CD8-positive, alpha-beta memory T cell (primary cell): ENCODE results near the gene SLC9A6. TPM values are rescaled to one million over a fixed set of nuclear protein-coding genes. Genes with fewer than 3 reads are reported as not detected.
A peak's percentile ranks its signal among the peaks of the same experiment; 100 is the strongest.

Experiments
- CTCF ChIA-PET: fragments of 350-600 bp; sonication (Branson Sonifier 250); formaldehyde crosslinking; loops from one replicate; lab custom pipeline; 2021; ENCODE audit warnings: antibody characterized with exemption; lab: Charles Lee
- POLR2A ChIA-PET: fragments of 350-600 bp; sonication (Branson Sonifier 250); formaldehyde crosslinking; loops from one replicate; lab custom pipeline; 2021; ENCODE audit warnings: antibody characterized with exemption; lab: Charles Lee
- DNase-seq, 5 donors: peaks; one replicate each; pipeline versions ENCODE4 v3.0.0 to v3.0.0-alpha.2; 2020 to 2022; ENCODE audit warnings: mixed read lengths in 1 of 5
- H3K27ac ChIP-seq: one replicate; pipeline ENCODE4 v1.7.0; 2013; ENCODE audit warnings: low read depth, mild to moderate bottlenecking, low read length, moderate library complexity
- H3K27me3 ChIP-seq: 2 replicates; pipeline ENCODE4 v1.7.0; 2013; ENCODE audit warnings: low read length, mild to moderate bottlenecking; ENCODE audit not compliant: insufficient read depth, poor library complexity, severe bottlenecking
- H3K36me3 ChIP-seq: 2 replicates; pipeline ENCODE4 v1.7.0; 2013; ENCODE audit warnings: mild to moderate bottlenecking, low read length, moderate library complexity; ENCODE audit not compliant: insufficient read depth
- H3K4me1 ChIP-seq: 2 replicates; pipeline ENCODE4 v1.7.0; 2013; ENCODE audit warnings: mild to moderate bottlenecking, low read length, moderate library complexity; ENCODE audit not compliant: insufficient read depth
- H3K4me3 ChIP-seq: 2 replicates; pipeline ENCODE4 v1.7.0; 2013; ENCODE audit warnings: mild to moderate bottlenecking, low read length
- H3K9me3 ChIP-seq: 2 replicates; pipeline ENCODE4 v1.7.0; 2013; ENCODE audit warnings: mild to moderate bottlenecking, low read length
- H3K27ac Mint-ChIP-seq, 8 donors: one replicate each; pipeline ENCODE4 v1.8.0; 2020 to 2021; ENCODE audit warnings: mixed read lengths in 8 of 8, mild to moderate bottlenecking in 6 of 8, inconsistent platforms in 3 of 8, moderate library complexity in 3 of 8
- H3K27me3 Mint-ChIP-seq, 2 donors: one replicate each; pipeline ENCODE4 v1.8.0; 2020 to 2021; ENCODE audit warnings: mixed read lengths in 2 of 2, mild to moderate bottlenecking in 1 of 2, moderate library complexity in 1 of 2
- H3K36me3 Mint-ChIP-seq, 3 donors: one replicate each; pipeline ENCODE4 v1.8.0; 2020 to 2021; ENCODE audit warnings: mixed read lengths in 3 of 3, inconsistent platforms in 1 of 3, mild to moderate bottlenecking in 1 of 3
- H3K4me1 Mint-ChIP-seq, 3 donors: one replicate each; pipeline ENCODE4 v1.8.0; 2020 to 2021; ENCODE audit warnings: mixed read lengths in 3 of 3, inconsistent platforms in 1 of 3, mild to moderate bottlenecking in 1 of 3
- H3K4me3 Mint-ChIP-seq, 7 donors: one replicate each; pipeline ENCODE4 v1.8.0; 2020 to 2021; ENCODE audit warnings: mixed read lengths in 7 of 7, mild to moderate bottlenecking in 6 of 7, moderate library complexity in 4 of 7, inconsistent platforms in 2 of 7
- H3K9me3 Mint-ChIP-seq, 5 donors: one replicate each; pipeline ENCODE4 v1.8.0; 2020 to 2022; ENCODE audit warnings: mixed read lengths in 5 of 5, mild to moderate bottlenecking in 3 of 5, moderate library complexity in 2 of 5, inconsistent platforms in 1 of 5
- polyA plus RNA-seq: library from polyadenylated mRNA; unstranded; fragments of 300-500 nt; fragmentation: Illumina TruSeq; gene quantifications from one replicate; pipeline ENCODE4 v1.2.3, GENCODE V29; 2021
- total RNA-seq, 2 experiments: library from RNA; stranded (reverse); gene quantifications; one replicate each; pipeline ENCODE4 v1.2.3, GENCODE V29; 2021

SLC9A6 gene
- total and polyA plus RNA-seq, 3 experiments from 2014 or later = 14.9 to 18.0 (median 16.2) TPM

GRCh38 chrX:135977611-135978010 is 7.6 kb upstream of the SLC9A6 start:
- Histone ChIP-seq H3K4me3 (no peak overlapping the region), H3K27ac (no peak overlapping the region), H3K27me3 (no peaks in the 10 kb centered on the region), H3K9me3 (no peaks in the 10 kb centered on the region), H3K36me3 (no peaks in the 10 kb centered on the region), H3K4me1 (peaks cover 9% of the 10 kb centered on the region)
- POLR2A ChIA-PET = no interaction called here
- Mint-ChIP-seq H3K9me3 (no peaks in the 10 kb centered on the region), H3K36me3 (peaks cover 0 to 6% (median 0%) of the 10 kb centered on the region in 3 donors), H3K27ac (peak overlapping the region in 5 of 8 donors; percentile 72 to 82 (median 78)), H3K4me1 (peaks cover 21 to 59% (median 33%) of the 10 kb centered on the region in 3 donors), H3K4me3 (peak overlapping the region in 4 of 7 donors; percentile 32 to 79 (median 72)), H3K27me3 (peaks cover 0 to 5% of the 10 kb centered on the region in 2 donors)
- CTCF ChIA-PET = no interaction called here
- DNase-seq = no peak

- no peak overlapping the region for H3K4me3 ChIP-seq
- DNase-seq = no peak
- peaks cover 28% of the 10 kb centered on the region for H3K4me1 ChIP-seq
- H3K36me3 Mint-ChIP-seq = peaks cover 0 to 7% (median 0%) of the 10 kb centered on the region in 3 donors
- ChIA-PET CTCF (no interaction called here), POLR2A (no interaction called here)
- peak overlapping the region in 1 of 7 donors; percentile 47 for H3K4me3 Mint-ChIP-seq
- H3K36me3 ChIP-seq = no peaks in the 10 kb centered on the region
- peaks cover 0 to 11% of the 10 kb centered on the region in 2 donors for H3K27me3 Mint-ChIP-seq
- H3K27ac Mint-ChIP-seq = peak overlapping the region in 5 of 8 donors; percentile 13 to 68 (median 41)
- H3K9me3 ChIP-seq = no peaks in the 10 kb centered on the region
- H3K4me1 Mint-ChIP-seq = peaks cover 33 to 66% (median 41%) of the 10 kb centered on the region in 3 donors
- no peaks in the 10 kb centered on the region for H3K27me3 ChIP-seq
- no peaks in the 10 kb centered on the region for H3K9me3 Mint-ChIP-seq
- no peak overlapping the region for H3K27ac ChIP-seq
Observed at GRCh38 chrX:135981010-135981409, 4.2 kb upstream of the SLC9A6 start.

- H3K4me3 Mint-ChIP-seq = peak overlapping the region in 1 of 7 donors; percentile 63
- H3K36me3 Mint-ChIP-seq = peaks cover 0 to 7% (median 0%) of the 10 kb centered on the region in 3 donors
- H3K4me1 Mint-ChIP-seq = peaks cover 37 to 71% (median 47%) of the 10 kb centered on the region in 3 donors
- ChIA-PET CTCF (no interaction called here), POLR2A (no interaction called here)
- H3K9me3 Mint-ChIP-seq = no peaks in the 10 kb centered on the region
- H3K27ac Mint-ChIP-seq = peak overlapping the region in 5 of 8 donors; percentile 20 to 65 (median 57)
- DNase-seq = no peak
- Histone ChIP-seq H3K27ac (no peak overlapping the region), H3K4me1 (peaks cover 28% of the 10 kb centered on the region), H3K4me3 (no peak overlapping the region), H3K27me3 (no peaks in the 10 kb centered on the region), H3K36me3 (no peaks in the 10 kb centered on the region), H3K9me3 (no peaks in the 10 kb centered on the region)
- peaks cover 0 to 11% of the 10 kb centered on the region in 2 donors for H3K27me3 Mint-ChIP-seq
Observed at GRCh38 chrX:135981668-135982067, 3.6 kb upstream of the SLC9A6 start.

- Mint-ChIP-seq H3K36me3 (peaks cover 0 to 7% (median 0%) of the 10 kb centered on the region in 3 donors), H3K27ac (peak overlapping the region in 7 of 8 donors; percentile 67 to 93 (median 84)), H3K4me3 (peak overlapping the region in 6 of 7 donors; percentile 82 to 96 (median 86)), H3K27me3 (peaks cover 0 to 9% of the 10 kb centered on the region in 2 donors), H3K9me3 (no peaks in the 10 kb centered on the region), H3K4me1 (peaks cover 41 to 70% (median 48%) of the 10 kb centered on the region in 3 donors)
- Histone ChIP-seq H3K4me3 (peak overlapping the region; percentile 37), H3K27ac (no peak overlapping the region), H3K9me3 (no peaks in the 10 kb centered on the region), H3K36me3 (no peaks in the 10 kb centered on the region), H3K4me1 (peaks cover 28% of the 10 kb centered on the region), H3K27me3 (no peaks in the 10 kb centered on the region)
- no peak for DNase-seq
- ChIA-PET POLR2A (no interaction called here), CTCF (no interaction called here)
Observed at GRCh38 chrX:135982860-135983259, 2.4 kb upstream of the SLC9A6 start.

GRCh38 chrX:135984256-135984655 is 979 bp upstream of the SLC9A6 start:
- POLR2A ChIA-PET = interaction anchor here (0.8 to 1.3 kb wide), 3 partner anchors 10 to 162 kb away, joined by 3 to 5 read pairs (median 4); partner anchors contain the start of gene MMGT1

GRCh38 chrX:135984791-135985156 is 461 bp upstream of the SLC9A6 start:
- Mint-ChIP-seq H3K36me3 (peaks cover 0 to 9% (median 0%) of the 10 kb centered on the region in 3 donors), H3K4me1 (peaks cover 49 to 79% (median 51%) of the 10 kb centered on the region in 3 donors), H3K27ac (peak overlapping the region; percentile 71 to 93 (median 87)), H3K9me3 (peaks cover 0 to 2% (median 0%) of the 10 kb centered on the region in 5 donors), H3K27me3 (peaks cover 0 to 8% of the 10 kb centered on the region in 2 donors), H3K4me3 (peak overlapping the region; percentile 82 to 96 (median 87))
- no peak for DNase-seq
- Histone ChIP-seq H3K27me3 (no peaks in the 10 kb centered on the region), H3K4me1 (peaks cover 28% of the 10 kb centered on the region), H3K27ac (peak overlapping the region; percentile 67), H3K9me3 (no peaks in the 10 kb centered on the region), H3K4me3 (peak overlapping the region; percentile 77), H3K36me3 (no peaks in the 10 kb centered on the region)
- POLR2A ChIA-PET = interaction anchor here (0.8 to 1.1 kb wide), 2 partner anchors 11 to 162 kb away, joined by 3 to 4 read pairs; partner anchors contain the start of gene MMGT1
- CTCF ChIA-PET = interaction anchor here (1.2 kb wide), 1 partner anchor 10 kb away, joined by 5 read pairs; no protein-coding TSS in a partner anchor

More at GRCh38 chrX:135984256-135984655, 979 bp upstream of the SLC9A6 start:
- peak overlapping the region; percentile 41 to 93 (median 86) for H3K27ac Mint-ChIP-seq
- no peaks in the 10 kb centered on the region for H3K9me3 ChIP-seq
- no peaks in the 10 kb centered on the region for H3K36me3 ChIP-seq
- H3K27me3 Mint-ChIP-seq = peaks cover 0 to 9% of the 10 kb centered on the region in 2 donors
- no peak for DNase-seq
- H3K27me3 ChIP-seq = no peaks in the 10 kb centered on the region
- H3K4me1 ChIP-seq = peaks cover 28% of the 10 kb centered on the region
- H3K4me3 ChIP-seq = peak overlapping the region; percentile 77
- peak overlapping the region; percentile 82 to 96 (median 87) for H3K4me3 Mint-ChIP-seq
- H3K4me1 Mint-ChIP-seq = peaks cover 45 to 74% (median 46%) of the 10 kb centered on the region in 3 donors
- CTCF ChIA-PET = no interaction called here
- H3K27ac ChIP-seq = peak overlapping the region; percentile 67
- H3K9me3 Mint-ChIP-seq = no peaks in the 10 kb centered on the region
- H3K36me3 Mint-ChIP-seq = peaks cover 0 to 7% (median 0%) of the 10 kb centered on the region in 3 donors

- peak overlapping the region; percentile 77 for H3K4me3 ChIP-seq
- H3K27ac ChIP-seq = peak overlapping the region; percentile 67
- Mint-ChIP-seq H3K27ac (peak overlapping the region; percentile 88 to 97 (median 91)), H3K36me3 (peaks cover 0 to 11% (median 0%) of the 10 kb centered on the region in 3 donors), H3K4me1 (peaks cover 50 to 83% (median 54%) of the 10 kb centered on the region in 3 donors), H3K27me3 (peaks cover 0 to 7% of the 10 kb centered on the region in 2 donors), H3K9me3 (peaks cover 0 to 2% (median 0%) of the 10 kb centered on the region in 5 donors), H3K4me3 (peak overlapping the region; percentile 91 to 96 (median 92))
- H3K4me1 ChIP-seq = peaks cover 28% of the 10 kb centered on the region
- ChIA-PET CTCF (no interaction called here), POLR2A (no interaction called here)
- H3K27me3 ChIP-seq = no peaks in the 10 kb centered on the region
- H3K36me3 ChIP-seq = no peaks in the 10 kb centered on the region
- no peaks in the 10 kb centered on the region for H3K9me3 ChIP-seq
- DNase-seq = peak in 1 of 5 donors; percentile 35
Observed at GRCh38 chrX:135985973-135986310, 707 bp downstream of the SLC9A6 start.

- Histone ChIP-seq H3K4me1 (peaks cover 19% of the 10 kb centered on the region), H3K9me3 (no peaks in the 10 kb centered on the region), H3K36me3 (no peaks in the 10 kb centered on the region), H3K4me3 (no peak overlapping the region), H3K27me3 (no peaks in the 10 kb centered on the region), H3K27ac (no peak overlapping the region)
- POLR2A ChIA-PET = no interaction called here
- DNase-seq = no peak
- CTCF ChIA-PET = interaction anchor here (1.2 kb wide), 1 partner anchor 67 kb away, joined by 3 read pairs; no protein-coding TSS in a partner anchor
- H3K4me1 Mint-ChIP-seq = peaks cover 44 to 80% (median 53%) of the 10 kb centered on the region in 3 donors
- peaks cover 0 to 22% (median 0%) of the 10 kb centered on the region in 3 donors for H3K36me3 Mint-ChIP-seq
- peaks cover 0 to 8% of the 10 kb centered on the region in 2 donors for H3K27me3 Mint-ChIP-seq
- no peak overlapping the region for H3K4me3 Mint-ChIP-seq
- peak overlapping the region in 2 of 8 donors; percentile 43 to 69 for H3K27ac Mint-ChIP-seq
- H3K9me3 Mint-ChIP-seq = peaks cover 0 to 2% (median 0%) of the 10 kb centered on the region in 5 donors
Observed at GRCh38 chrX:135988245-135988644, 3.0 kb downstream of the SLC9A6 start.
